GM18526 (cell line): ENCODE measurements around the gene UBTD1.

Source experiments
- POLR2A ChIP-seq: IDR thresholded peaks from 3 replicates; pipeline ENCODE4 v1.6.1; 2011; ENCODE audit not compliant: insufficient read length; ENCODE audit errors: extremely low read depth

Gene UBTD1

GRCh38 chr10:97502916-97503315 lies 4.2 kb downstream of the UBTD1 start:
- no peak for TF ChIP-seq POLR2A

- no peak for TF ChIP-seq POLR2A
Measured at GRCh38 chr10:97503406-97503805, 4.7 kb downstream of the UBTD1 start.

GRCh38 chr10:97505152-97505551 lies 6.4 kb downstream of the UBTD1 start:
- no peak for TF ChIP-seq POLR2A

GRCh38 chr10:97506199-97506991 lies 7.7 kb downstream of the UBTD1 start:
- no peak for TF ChIP-seq POLR2A

GRCh38 chr10:97508342-97508741 lies 9.6 kb downstream of the UBTD1 start:
- no peak for TF ChIP-seq POLR2A

GRCh38 chr10:97509120-97509680 lies 10.5 kb downstream of the UBTD1 start:
- no peak for TF ChIP-seq POLR2A

- no peak for TF ChIP-seq POLR2A
Measured at GRCh38 chr10:97510686-97511085, 12.0 kb downstream of the UBTD1 start.

GRCh38 chr10:97511711-97512440 lies 13.2 kb downstream of the UBTD1 start:
- TF ChIP-seq POLR2A: no peak

- no peak for TF ChIP-seq POLR2A
Measured at GRCh38 chr10:97512993-97513392, 14.3 kb downstream of the UBTD1 start.

- no peak for TF ChIP-seq POLR2A
Measured at GRCh38 chr10:97514344-97514743, 15.6 kb downstream of the UBTD1 start.

- TF ChIP-seq POLR2A: no peak
Measured at GRCh38 chr10:97515271-97515978, 16.7 kb downstream of the UBTD1 start.

GRCh38 chr10:97517096-97517750 lies 18.5 kb downstream of the UBTD1 start:
- TF ChIP-seq POLR2A: no peak

GRCh38 chr10:97517778-97518300 lies 19.1 kb downstream of the UBTD1 start:
- TF ChIP-seq POLR2A: no peak

GRCh38 chr10:97518301-97519043 lies 19.7 kb downstream of the UBTD1 start:
- TF ChIP-seq POLR2A: no peak
